SK-N-MC (cell line): ENCODE data around the gene CREB5.

Experiments used
- EZH2 ChIP-seq: fragments of 200-600 bp; sonication (generic); IDR thresholded peaks from one replicate; pipeline ENCODE4 v1.6.1; 2017; ENCODE audit warnings: antibody characterized with exemption
- FOXP2 ChIP-seq: optimal IDR thresholded peaks from 2 replicates; pipeline ENCODE3; 2011; ENCODE audit warnings: mild to moderate bottlenecking, moderate library complexity; ENCODE audit not compliant: insufficient read depth; ENCODE audit errors: extremely low read length, control extremely low read depth
- POLR2AphosphoS5 ChIP-seq: IDR thresholded peaks from 2 replicates; pipeline ENCODE4 v1.6.1; 2012; ENCODE audit warnings: mild to moderate bottlenecking, low read depth, low read length, borderline replicate concordance

- TF ChIP-seq EZH2, result no peak
- TF ChIP-seq POLR2AphosphoS5, result no peak
- no peak for TF ChIP-seq FOXP2
Observed at GRCh38 chr7:28488061-28488791, 75.9 kb downstream of the CREB5 start.
